Keratinocyte (primary cell): ENCODE results near the gene RNF121.

Experiments used
- CTCF ChIP-seq, 3 experiments: IDR thresholded peaks in 1 of 3; conservative IDR thresholded peaks in 1 of 3; optimal IDR thresholded peaks in 1 of 3; 2 replicates in 2 of 3; 3 replicates in 1 of 3; pipeline versions ENCODE3 to v1.5.1; 2011; ENCODE audit warnings: low read length in 3 of 3, mild to moderate bottlenecking in 3 of 3, moderate library complexity in 2 of 3, control low read depth in 1 of 3, inconsistent platforms in 1 of 3; ENCODE audit not compliant: insufficient read depth in 2 of 3; ENCODE audit errors: extremely low read depth in 1 of 3
- EZH2 ChIP-seq: IDR thresholded peaks from one replicate; pipeline ENCODE4 v1.6.1; 2012; ENCODE audit warnings: inconsistent platforms, mild to moderate bottlenecking, low read length, moderate library complexity

GRCh38 chr11:71987521-71987920, 58.7 kb downstream of the RNF121 start:
- no peak for TF ChIP-seq CTCF (optimal IDR thresholded peaks at IDR 0.05 in 1 of 3, IDR thresholded peaks at IDR 0.05 in 1 of 3, conservative IDR thresholded peaks at IDR 0.05 in 1 of 3; ENCODE audit: extremely low read depth in 1 of 3, insufficient read depth in 2 of 3, low read length in 3 of 3)
- TF ChIP-seq EZH2: no peak
